ENCODE results near the gene PHLDB1. TPM values are rescaled to one million over a fixed set of nuclear protein-coding genes. Genes with fewer than 3 reads are reported as not detected.
A peak's percentile ranks its signal among the peaks of the same experiment; 100 is the strongest.

The PHLDB1 gene
- total and polyA plus RNA-seq, 4 donors, result 4.8 to 15.4 (median 6.0) TPM

DNA sequence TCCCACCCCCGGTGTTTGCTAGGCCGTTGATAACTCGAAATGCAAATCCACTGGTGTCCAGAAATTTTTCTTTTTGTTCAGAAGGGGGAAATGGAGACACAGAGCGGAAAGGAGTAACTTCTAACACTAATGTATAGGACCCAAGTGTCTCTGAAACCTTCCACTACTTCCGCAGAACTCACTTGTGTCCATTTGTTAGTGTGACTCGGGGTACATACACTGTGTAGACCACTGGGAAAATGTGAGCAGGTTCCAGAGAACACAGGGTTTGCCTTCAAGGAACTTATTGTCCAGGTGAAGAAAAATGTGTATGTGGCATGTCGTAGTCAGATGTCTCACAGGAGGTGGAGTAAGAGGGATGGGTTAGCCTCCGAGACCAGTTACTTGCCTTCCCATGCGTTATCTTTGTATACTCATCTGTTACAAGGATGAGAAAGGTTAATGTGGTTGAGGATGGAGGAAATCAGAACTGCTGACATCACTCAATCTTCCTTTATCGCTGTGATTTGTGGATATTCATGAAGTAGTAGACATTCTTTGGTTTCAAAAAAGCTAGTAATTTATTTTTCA, 34.3 kb upstream of the PHLDB1 start:
- H3K27ac ChIP-seq (ENCODE audit: low read depth in 1 of 2, low read length in 2 of 2), result peak overlapping the region; percentile 97 to 100
- DNase-seq (ENCODE audit: low spot score), result no peak
- no peaks in the 10 kb centered on the region for H3K27me3 ChIP-seq (ENCODE audit: control insufficient read depth in 4 of 4, insufficient read depth in 4 of 4, low read length in 3 of 4)
- H3K9me3 ChIP-seq (ENCODE audit: control insufficient read depth in 4 of 4, low read length in 3 of 4), result no peaks in the 10 kb centered on the region
- peaks cover 6 to 38% (median 24%) of the 10 kb centered on the region in 4 donors for H3K4me1 ChIP-seq (ENCODE audit: control insufficient read depth in 4 of 4, insufficient read depth in 4 of 4, low read length in 3 of 4)
- H3K9ac ChIP-seq (ENCODE audit: low read depth in 1 of 2, low read length in 2 of 2), result peak overlapping the region; percentile 60 to 99
- TF ChIP-seq RXRA (IDR thresholded peaks at IDR 0.05) (no peak), HNF4A (conservative IDR thresholded peaks at IDR 0.05) (no peak), SP1 (IDR thresholded peaks at IDR 0.05) (no peak), FOXA1 (IDR thresholded peaks at IDR 0.05) (no peak), RAD21 (IDR thresholded peaks at IDR 0.05) (no peak), FOXA2 (IDR thresholded peaks at IDR 0.05) (no peak), HNF4G (IDR thresholded peaks at IDR 0.05) (no peak), TAF1 (conservative IDR thresholded peaks at IDR 0.05) (no peak), JUND (IDR thresholded peaks at IDR 0.05) (no peak), YY1 (IDR thresholded peaks at IDR 0.05) (no peak), EGR1 (IDR thresholded peaks at IDR 0.05; ENCODE audit: low read depth in 2 of 2) (no peak), GABPA (IDR thresholded peaks at IDR 0.05 in 1 of 2, conservative IDR thresholded peaks at IDR 0.05 in 1 of 2) (no peak), NR2F2 (IDR thresholded peaks at IDR 0.05) (no peak)
- TF ChIP-seq, protein P1, sequence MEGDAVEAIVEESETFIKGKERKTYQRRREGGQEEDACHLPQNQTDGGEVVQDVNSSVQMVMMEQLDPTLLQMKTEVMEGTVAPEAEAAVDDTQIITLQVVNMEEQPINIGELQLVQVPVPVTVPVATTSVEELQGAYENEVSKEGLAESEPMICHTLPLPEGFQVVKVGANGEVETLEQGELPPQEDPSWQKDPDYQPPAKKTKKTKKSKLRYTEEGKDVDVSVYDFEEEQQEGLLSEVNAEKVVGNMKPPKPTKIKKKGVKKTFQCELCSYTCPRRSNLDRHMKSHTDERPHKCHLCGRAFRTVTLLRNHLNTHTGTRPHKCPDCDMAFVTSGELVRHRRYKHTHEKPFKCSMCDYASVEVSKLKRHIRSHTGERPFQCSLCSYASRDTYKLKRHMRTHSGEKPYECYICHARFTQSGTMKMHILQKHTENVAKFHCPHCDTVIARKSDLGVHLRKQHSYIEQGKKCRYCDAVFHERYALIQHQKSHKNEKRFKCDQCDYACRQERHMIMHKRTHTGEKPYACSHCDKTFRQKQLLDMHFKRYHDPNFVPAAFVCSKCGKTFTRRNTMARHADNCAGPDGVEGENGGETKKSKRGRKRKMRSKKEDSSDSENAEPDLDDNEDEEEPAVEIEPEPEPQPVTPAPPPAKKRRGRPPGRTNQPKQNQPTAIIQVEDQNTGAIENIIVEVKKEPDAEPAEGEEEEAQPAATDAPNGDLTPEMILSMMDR (IDR thresholded peaks at IDR 0.05; ENCODE audit: low read depth, low read length, missing input control), result no peak
- TF ChIP-seq, protein P2, sequence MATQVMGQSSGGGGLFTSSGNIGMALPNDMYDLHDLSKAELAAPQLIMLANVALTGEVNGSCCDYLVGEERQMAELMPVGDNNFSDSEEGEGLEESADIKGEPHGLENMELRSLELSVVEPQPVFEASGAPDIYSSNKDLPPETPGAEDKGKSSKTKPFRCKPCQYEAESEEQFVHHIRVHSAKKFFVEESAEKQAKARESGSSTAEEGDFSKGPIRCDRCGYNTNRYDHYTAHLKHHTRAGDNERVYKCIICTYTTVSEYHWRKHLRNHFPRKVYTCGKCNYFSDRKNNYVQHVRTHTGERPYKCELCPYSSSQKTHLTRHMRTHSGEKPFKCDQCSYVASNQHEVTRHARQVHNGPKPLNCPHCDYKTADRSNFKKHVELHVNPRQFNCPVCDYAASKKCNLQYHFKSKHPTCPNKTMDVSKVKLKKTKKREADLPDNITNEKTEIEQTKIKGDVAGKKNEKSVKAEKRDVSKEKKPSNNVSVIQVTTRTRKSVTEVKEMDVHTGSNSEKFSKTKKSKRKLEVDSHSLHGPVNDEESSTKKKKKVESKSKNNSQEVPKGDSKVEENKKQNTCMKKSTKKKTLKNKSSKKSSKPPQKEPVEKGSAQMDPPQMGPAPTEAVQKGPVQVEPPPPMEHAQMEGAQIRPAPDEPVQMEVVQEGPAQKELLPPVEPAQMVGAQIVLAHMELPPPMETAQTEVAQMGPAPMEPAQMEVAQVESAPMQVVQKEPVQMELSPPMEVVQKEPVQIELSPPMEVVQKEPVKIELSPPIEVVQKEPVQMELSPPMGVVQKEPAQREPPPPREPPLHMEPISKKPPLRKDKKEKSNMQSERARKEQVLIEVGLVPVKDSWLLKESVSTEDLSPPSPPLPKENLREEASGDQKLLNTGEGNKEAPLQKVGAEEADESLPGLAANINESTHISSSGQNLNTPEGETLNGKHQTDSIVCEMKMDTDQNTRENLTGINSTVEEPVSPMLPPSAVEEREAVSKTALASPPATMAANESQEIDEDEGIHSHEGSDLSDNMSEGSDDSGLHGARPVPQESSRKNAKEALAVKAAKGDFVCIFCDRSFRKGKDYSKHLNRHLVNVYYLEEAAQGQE (IDR thresholded peaks at IDR 0.05), result no peak
- TF ChIP-seq, protein P3, sequence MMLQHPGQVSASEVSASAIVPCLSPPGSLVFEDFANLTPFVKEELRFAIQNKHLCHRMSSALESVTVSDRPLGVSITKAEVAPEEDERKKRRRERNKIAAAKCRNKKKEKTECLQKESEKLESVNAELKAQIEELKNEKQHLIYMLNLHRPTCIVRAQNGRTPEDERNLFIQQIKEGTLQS (IDR thresholded peaks at IDR 0.05), result no peak
- TF ChIP-seq, protein P4, sequence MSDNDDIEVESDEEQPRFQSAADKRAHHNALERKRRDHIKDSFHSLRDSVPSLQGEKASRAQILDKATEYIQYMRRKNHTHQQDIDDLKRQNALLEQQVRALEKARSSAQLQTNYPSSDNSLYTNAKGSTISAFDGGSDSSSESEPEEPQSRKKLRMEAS (IDR thresholded peaks at IDR 0.05), result no peak
- TF ChIP-seq, protein P5, sequence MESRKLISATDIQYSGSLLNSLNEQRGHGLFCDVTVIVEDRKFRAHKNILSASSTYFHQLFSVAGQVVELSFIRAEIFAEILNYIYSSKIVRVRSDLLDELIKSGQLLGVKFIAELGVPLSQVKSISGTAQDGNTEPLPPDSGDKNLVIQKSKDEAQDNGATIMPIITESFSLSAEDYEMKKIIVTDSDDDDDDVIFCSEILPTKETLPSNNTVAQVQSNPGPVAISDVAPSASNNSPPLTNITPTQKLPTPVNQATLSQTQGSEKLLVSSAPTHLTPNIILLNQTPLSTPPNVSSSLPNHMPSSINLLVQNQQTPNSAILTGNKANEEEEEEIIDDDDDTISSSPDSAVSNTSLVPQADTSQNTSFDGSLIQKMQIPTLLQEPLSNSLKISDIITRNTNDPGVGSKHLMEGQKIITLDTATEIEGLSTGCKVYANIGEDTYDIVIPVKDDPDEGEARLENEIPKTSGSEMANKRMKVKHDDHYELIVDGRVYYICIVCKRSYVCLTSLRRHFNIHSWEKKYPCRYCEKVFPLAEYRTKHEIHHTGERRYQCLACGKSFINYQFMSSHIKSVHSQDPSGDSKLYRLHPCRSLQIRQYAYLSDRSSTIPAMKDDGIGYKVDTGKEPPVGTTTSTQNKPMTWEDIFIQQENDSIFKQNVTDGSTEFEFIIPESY (IDR thresholded peaks at IDR 0.05), result no peak
- peaks cover 0 to 2% (median 0%) of the 10 kb centered on the region in 4 donors for H3K36me3 ChIP-seq (ENCODE audit: control insufficient read depth in 4 of 4, insufficient read depth in 3 of 4, low read depth in 1 of 4, low read length in 3 of 4)
- H3K4me3 ChIP-seq (ENCODE audit: low read depth in 1 of 3, low read length in 3 of 3), result peak overlapping the region; percentile 77 to 99 (median 97)
- WGBS, result under 1% methylated on average over 10 of the region's 10 CpGs
